SKM-1 treated with dmso at 0.1 percent for 144 hours (cell line): ENCODE results near the gene MRPL34.
"Not testable (repeated sequence)": the region's sequence is repeated elsewhere in the genome, so short reads cannot be mapped to it uniquely, and the experiment has no call there.

Experiments
- DNase-seq: peaks from one replicate; lab custom pipeline; 2025; ENCODE audit not compliant: unreplicated experiment; lab: John Stamatoyannopoulos, UW

MRPL34 gene

GRCh38 chr19:17285415-17286135, 20.1 kb upstream of the MRPL34 start:
- no peak for DNase-seq

DNA sequence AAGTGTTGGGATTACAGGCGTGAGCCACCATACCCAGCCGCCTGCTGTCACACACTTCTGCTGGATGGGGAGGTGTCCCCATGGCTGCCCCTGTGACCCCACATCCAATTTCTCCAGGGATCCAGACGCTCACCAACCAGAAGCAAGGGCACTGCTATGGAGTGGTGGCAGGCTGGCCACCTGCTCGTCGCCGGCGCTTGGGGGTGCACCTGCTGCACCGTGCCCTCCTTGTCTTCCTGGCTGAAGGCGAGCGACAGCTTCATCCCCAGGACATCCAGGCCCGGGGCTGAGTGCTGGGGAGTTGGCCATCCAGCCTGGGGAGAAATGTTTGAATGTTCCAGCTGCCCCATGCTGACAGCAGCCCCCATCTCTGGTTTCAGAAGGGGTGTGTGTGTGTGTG, 19.4 kb upstream of the MRPL34 start:
- no peak for DNase-seq

GRCh38 chr19:17286752-17287151, 18.9 kb upstream of the MRPL34 start:
- no peak for DNase-seq

DNA sequence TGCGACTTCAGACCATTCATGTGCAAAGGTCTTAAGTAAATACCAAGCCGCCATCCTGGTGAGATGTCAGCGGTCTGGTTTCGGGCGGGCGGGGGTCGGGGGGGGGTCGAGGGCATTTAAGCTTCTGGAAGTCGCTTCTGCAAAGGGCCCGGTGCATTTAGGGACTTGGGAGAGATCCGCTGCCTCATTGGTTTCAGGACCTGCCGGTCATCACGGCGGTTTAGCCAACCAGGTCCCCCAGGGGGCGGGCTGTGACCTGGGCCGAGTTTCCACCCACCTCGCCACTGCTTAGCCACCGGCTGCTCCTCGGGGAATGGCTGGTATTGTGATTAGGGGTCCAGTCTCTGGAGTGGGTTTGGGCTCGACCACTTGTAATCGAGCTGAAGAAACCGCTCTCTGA, 16.2 kb upstream of the MRPL34 start:
- no peak for DNase-seq

DNA sequence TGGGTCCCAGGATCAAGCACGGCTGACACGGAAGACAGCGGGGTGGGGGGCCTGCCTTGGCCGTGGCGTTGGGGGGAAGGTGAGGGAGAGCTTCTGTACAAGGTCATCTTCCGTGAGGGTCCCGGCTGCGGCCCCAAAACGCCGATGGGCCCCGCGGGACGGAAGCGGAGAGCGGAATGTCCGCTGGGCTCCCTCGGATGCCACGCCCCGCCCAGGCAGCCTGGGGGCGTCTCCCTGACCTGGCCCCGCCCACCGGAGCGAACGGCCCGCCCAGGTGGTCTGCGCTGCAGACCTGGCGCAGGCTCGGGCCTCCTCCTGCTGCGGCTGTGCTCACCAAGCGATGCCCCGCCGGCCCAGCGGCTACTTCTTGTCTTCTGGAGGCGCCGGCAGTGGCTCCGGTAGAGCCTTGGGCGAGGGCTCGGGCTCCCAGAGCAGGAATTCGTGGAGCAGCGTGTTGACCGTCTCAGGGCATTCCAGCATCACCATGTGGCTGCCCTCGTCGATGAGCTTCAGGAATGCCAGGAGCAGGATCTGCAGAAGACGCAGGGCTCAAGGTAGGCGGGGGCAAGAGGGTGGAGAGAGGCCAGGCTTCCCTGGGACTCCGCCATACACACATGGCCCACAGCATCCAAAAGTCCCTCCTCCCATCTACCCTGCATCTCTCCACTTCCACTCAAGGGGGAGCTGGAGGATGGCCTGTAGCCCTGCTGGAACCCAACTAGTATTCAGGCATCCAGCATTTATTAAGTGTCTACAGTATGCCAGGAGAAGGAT, 13.2 kb upstream of the MRPL34 start:
- DNase-seq = peak; percentile 80

DNA sequence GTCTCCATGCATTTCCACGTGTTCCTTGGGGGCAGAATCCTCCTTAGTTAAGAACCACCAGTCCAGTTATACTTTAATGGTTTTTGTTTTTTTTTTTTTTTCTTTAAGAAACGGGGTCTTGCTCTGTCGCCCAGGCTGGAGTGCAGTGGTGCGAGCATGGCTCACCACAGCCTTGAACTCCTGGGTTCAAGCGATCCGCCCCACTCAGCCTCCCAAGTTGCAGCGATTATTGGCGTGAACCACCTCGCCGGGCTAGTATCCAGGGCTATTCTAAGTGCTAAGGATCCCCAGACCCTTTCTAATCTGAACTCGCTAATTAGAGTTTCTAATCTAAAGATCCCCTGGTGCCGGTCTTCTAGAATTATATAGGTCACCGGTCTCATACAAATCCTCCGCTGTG, 12.1 kb upstream of the MRPL34 start:
- DNase-seq = no peak

- no peak for DNase-seq
These were observed 11.4 kb upstream of the MRPL34 start for GRCh38 chr19:17294051-17294891.

- not testable (repeated sequence) for DNase-seq
These were observed 10.1 kb upstream of the MRPL34 start for GRCh38 chr19:17295551-17295950.

GRCh38 chr19:17296273-17296672, 9.4 kb upstream of the MRPL34 start:
- DNase-seq = no peak

DNA sequence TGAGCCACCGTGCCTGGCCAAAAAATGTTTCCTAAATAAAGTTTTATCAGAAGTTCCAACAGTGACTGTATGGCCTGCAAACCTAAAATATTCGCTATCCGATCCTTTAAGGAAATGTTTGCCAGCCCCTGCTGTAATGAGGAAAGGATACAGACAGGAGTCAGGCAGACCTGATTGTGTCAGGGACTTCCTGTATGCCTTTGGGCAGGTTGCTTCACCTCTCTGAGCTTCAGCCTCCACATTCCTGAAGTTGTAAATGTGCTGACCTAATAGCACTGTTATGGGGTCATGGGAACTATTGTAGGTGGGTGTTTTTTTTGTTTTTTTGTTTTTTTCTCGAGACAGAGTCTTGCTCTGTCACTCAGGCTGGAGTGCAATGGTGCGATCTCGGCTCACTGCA, 8.7 kb upstream of the MRPL34 start:
- DNase-seq = no peak

DNA sequence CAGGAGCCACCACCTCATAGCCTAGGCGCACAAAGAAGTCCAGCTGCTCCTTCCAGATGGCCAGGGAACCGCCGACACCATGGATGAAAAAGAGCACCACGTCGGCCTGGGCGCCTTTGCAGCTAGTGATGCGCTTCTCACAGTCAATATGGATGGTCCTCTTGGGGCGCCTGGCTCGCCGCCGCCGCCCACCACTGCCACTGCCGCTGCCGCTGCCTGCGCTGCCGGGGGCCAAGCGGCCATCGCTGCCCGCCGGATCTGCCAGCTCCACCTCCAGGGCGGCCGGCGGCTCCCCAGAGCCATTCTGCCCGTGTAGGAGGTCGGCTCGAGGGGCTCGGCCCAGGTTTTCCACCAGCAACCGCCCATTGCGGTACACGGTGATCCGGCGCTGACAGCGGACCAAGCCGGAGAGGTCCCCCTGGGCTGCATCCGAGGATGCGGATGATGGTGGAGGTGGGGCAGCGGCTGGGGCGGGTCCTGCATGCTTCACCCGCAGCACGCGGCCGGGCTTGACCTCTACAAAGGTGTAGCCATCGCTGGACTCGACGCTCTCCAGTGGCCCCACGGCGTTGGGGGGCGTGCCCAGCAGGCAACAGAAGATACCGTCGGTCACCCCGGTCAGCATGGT, 4.6 kb upstream of the MRPL34 start:
- no peak for DNase-seq

- DNase-seq = peak; percentile 53
These were observed 3.1 kb upstream of the MRPL34 start for GRCh38 chr19:17302391-17303166.

- peak; percentile 95 for DNase-seq
These were observed 2.3 kb upstream of the MRPL34 start, which contains the start of gene ABHD8 for GRCh38 chr19:17303167-17303939. ABHD8 (minus strand) TSS chr19:17303425; CDS start chr19:17301616, 1,809 bp downstream.

GRCh38 chr19:17303940-17304267, 1.8 kb upstream of the MRPL34 start:
- no peak for DNase-seq

- DNase-seq = no peak
These were observed 1.1 kb upstream of the MRPL34 start for GRCh38 chr19:17304386-17305215.

DNA sequence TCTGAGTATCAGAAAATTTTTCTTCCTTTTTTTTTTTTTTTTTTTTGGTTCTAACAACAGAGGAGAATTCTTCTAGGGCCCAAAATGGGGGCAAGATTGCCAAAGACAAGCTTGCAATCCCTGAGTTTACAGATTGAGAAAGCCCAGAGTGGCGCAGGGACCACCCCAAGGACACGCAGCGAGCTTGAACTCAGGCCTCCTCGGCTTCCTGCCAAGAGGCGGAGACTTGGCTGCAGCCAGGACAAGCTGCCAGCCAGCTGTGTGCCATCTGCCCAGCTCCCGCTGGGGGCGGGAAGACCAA, 506 bp upstream of the MRPL34 start:
- no peak for DNase-seq

- no peak for DNase-seq
These were observed 628 bp downstream of the MRPL34 start for GRCh38 chr19:17306285-17306714.

GRCh38 chr19:17307876-17308377, 2.3 kb downstream of the MRPL34 start:
- no peak for DNase-seq
